Activated T-cell treated with anti-CD3 and anti-CD28 coated beads, Interleukin-2, amount 50 U/mL, for 72 hours (primary cell): ENCODE measurements around the gene C2orf74. TPM values are rescaled to one million over a fixed set of nuclear protein-coding genes. Genes with fewer than 3 reads are reported as not detected.
"Not testable (repeated sequence)": the region's sequence is repeated elsewhere in the genome, so short reads cannot be mapped to it uniquely, and the experiment has no call there.

ENCODE experiments used
- ATAC-seq, 2 donors: fragments of 150-1000 bp; cut with Tn5 transposase; replicated peaks in 1 of 2; 2 replicates each; pipeline ENCODE4 v1.10.0; 2021; ENCODE audit warnings: moderate library complexity in 2 of 2, mild to moderate bottlenecking in 1 of 2
- DNase-seq, 2 donors: peaks; one replicate each; pipeline ENCODE4 v3.0.0; 2021 to 2022; ENCODE audit warnings: mixed read lengths in 1 of 2
- H3K27ac Mint-ChIP-seq: one replicate; pipeline ENCODE4 v1.8.0; 2022; ENCODE audit warnings: mild to moderate bottlenecking, moderate library complexity, mixed read lengths
- H3K27me3 Mint-ChIP-seq: one replicate; pipeline ENCODE4 v1.8.0; 2022; ENCODE audit warnings: low read depth, mixed read lengths
- H3K36me3 Mint-ChIP-seq, 2 donors: one replicate each; pipeline ENCODE4 v1.8.0; 2022; ENCODE audit warnings: mixed read lengths in 2 of 2, mild to moderate bottlenecking in 1 of 2; ENCODE audit not compliant: insufficient read depth in 2 of 2
- H3K4me1 Mint-ChIP-seq: one replicate; pipeline ENCODE4 v1.8.0; 2022; ENCODE audit warnings: low read depth, mixed read lengths
- H3K4me3 Mint-ChIP-seq, 2 donors: one replicate each; pipeline ENCODE4 v1.8.0; 2022; ENCODE audit warnings: mild to moderate bottlenecking in 2 of 2, mixed read lengths in 2 of 2, moderate library complexity in 2 of 2
- H3K9me3 Mint-ChIP-seq, 2 donors: one replicate each; pipeline ENCODE4 v1.8.0; 2022; ENCODE audit warnings: mixed read lengths in 2 of 2
- total RNA-seq, 2 donors: library from RNA; stranded (reverse); gene quantifications; one replicate each; pipeline ENCODE4 v1.2.3, GENCODE V29; 2022

C2orf74 gene
- total RNA-seq, 2 donors from 2014 or later, result 13.4 to 20.9 TPM

- H3K4me1 Mint-ChIP-seq, H3K27ac Mint-ChIP-seq, DNase-seq, H3K27me3 Mint-ChIP-seq, H3K9me3 Mint-ChIP-seq, ATAC-seq, H3K4me3 Mint-ChIP-seq: not testable (repeated sequence)
- peaks cover 3 to 13% of the 10 kb centered on the region in 2 donors for H3K36me3 Mint-ChIP-seq
Observed at GRCh38 chr2:61194646-61195045, 32.7 kb downstream of the C2orf74 start.

DNA sequence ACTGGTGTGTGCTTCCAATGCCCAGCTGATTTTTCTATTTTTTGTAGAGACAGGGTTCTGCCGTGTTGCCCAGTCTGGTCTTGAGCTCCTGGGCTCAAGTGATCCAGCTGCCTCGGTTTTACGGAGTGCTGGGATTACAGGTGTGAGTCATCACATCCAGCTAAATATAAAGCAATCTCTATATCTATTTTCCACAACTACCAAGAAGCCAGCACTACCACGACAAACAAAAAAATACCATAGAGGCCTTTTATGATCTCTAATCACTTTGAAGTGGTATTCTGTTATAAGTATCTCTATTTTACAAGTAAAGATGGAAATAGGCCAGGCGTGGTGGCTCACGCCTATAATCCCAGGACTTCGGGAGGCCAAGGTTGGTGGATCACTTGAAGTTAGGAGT is 34.7 kb downstream of the C2orf74 start:
- no peak for DNase-seq
- Mint-ChIP-seq H3K27me3 (no peaks in the 10 kb centered on the region), H3K4me1 (no peaks in the 10 kb centered on the region), H3K4me3 (no peak overlapping the region), H3K27ac (no peak overlapping the region), H3K36me3 (peaks cover 3 to 12% of the 10 kb centered on the region in 2 donors), H3K9me3 (no peaks in the 10 kb centered on the region)
- no peak for ATAC-seq

DNA sequence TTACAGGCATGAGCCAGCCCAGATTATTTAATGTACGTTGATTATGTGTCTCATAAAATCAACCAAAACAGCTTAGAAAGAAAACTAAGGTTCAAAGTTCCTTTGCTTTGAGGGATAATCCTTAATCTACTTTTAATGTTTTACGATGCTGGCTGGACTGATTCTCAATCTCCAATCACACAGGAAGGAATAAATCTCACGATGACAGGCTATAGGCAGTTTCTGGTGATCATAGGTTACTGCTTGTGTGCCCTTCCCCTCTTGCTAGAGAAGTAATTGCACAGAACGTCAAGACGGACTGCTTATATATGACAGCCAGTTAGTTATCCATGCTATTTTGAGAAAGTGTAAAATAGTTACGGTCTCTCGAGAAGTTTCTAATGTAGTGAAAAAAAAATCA is 43.1 kb downstream of the C2orf74 start:
- DNase-seq, result no peak
- Mint-ChIP-seq H3K4me3 (no peak overlapping the region), H3K27ac (no peak overlapping the region), H3K4me1 (no peaks in the 10 kb centered on the region), H3K9me3 (no peaks in the 10 kb centered on the region), H3K27me3 (no peaks in the 10 kb centered on the region), H3K36me3 (peaks cover 7 to 32% of the 10 kb centered on the region in 2 donors)
- no peak for ATAC-seq

GRCh38 chr2:61210332-61210981 is 48.5 kb downstream of the C2orf74 start:
- Mint-ChIP-seq H3K36me3 (peaks cover 0 to 18% of the 10 kb centered on the region in 2 donors), H3K27ac (no peak overlapping the region), H3K9me3 (no peaks in the 10 kb centered on the region), H3K4me3 (no peak overlapping the region), H3K4me1 (no peaks in the 10 kb centered on the region), H3K27me3 (no peaks in the 10 kb centered on the region)
- ATAC-seq (peak in 1 of 2 donors; percentile 32), DNase-seq (no peak)

GRCh38 chr2:61214171-61214570 is 52.2 kb downstream of the C2orf74 start:
- Mint-ChIP-seq H3K4me3 (no peak overlapping the region), H3K9me3 (no peaks in the 10 kb centered on the region), H3K27me3 (no peaks in the 10 kb centered on the region), H3K27ac (no peak overlapping the region), H3K36me3 (peaks cover 2 to 8% of the 10 kb centered on the region in 2 donors), H3K4me1 (no peaks in the 10 kb centered on the region)
- no peak for DNase-seq
- no peak for ATAC-seq

Other genes with a start within 250 kb of the C2orf74 start
- 10 to 100 TPM; 19.4 to 27.1 TPM for gene PEX13, start 144.5 kb upstream of the C2orf74 start, total RNA-seq
- gene PUS10, start 143.9 kb upstream of the C2orf74 start, total RNA-seq, result 10 to 100 TPM in 1 of 2 donors, 1 to 10 TPM in 1; 9.7 to 11.9 TPM
- 1 to 10 TPM; 4.2 to 4.6 TPM for gene SANBR, start 96.3 kb upstream of the C2orf74 start, total RNA-seq